Measurements from ENCODE around the gene MSN.

MSN gene

GRCh38 chrX:65769564-65770292 lies 102.3 kb downstream of the MSN start:
- TF ChIP-seq CTCF (IDR thresholded peaks at IDR 0.05; ENCODE audit: low read depth, low read length, missing control alignments), result no peak
- no peak overlapping the region for H3K4me3 ChIP-seq (replicated peaks; ENCODE audit: low read depth, low read length)
- no peak for DNase-seq (ENCODE audit: extremely low read depth, low read depth)

GRCh38 chrX:65772842-65773241 lies 105.4 kb downstream of the MSN start:
- no peak for DNase-seq (ENCODE audit: extremely low read depth, low read depth)
- H3K4me3 ChIP-seq (replicated peaks; ENCODE audit: low read depth, low read length), result no peak overlapping the region
- no peak for TF ChIP-seq CTCF (IDR thresholded peaks at IDR 0.05; ENCODE audit: low read depth, low read length, missing control alignments)

GRCh38 chrX:65781845-65782244 lies 114.4 kb downstream of the MSN start:
- TF ChIP-seq CTCF (IDR thresholded peaks at IDR 0.05; ENCODE audit: low read depth, low read length, missing control alignments), result no peak

GRCh38 chrX:65783746-65784145 lies 116.3 kb downstream of the MSN start:
- no peak overlapping the region for H3K4me3 ChIP-seq (replicated peaks; ENCODE audit: low read depth, low read length)
- DNase-seq (ENCODE audit: extremely low read depth, low read depth), result no peak
- no peak for TF ChIP-seq CTCF (IDR thresholded peaks at IDR 0.05; ENCODE audit: low read depth, low read length, missing control alignments)

More at GRCh38 chrX:65781845-65782244, 114.4 kb downstream of the MSN start:
- DNase-seq (ENCODE audit: extremely low read depth, low read depth), result no peak
- no peak overlapping the region for H3K4me3 ChIP-seq (replicated peaks; ENCODE audit: low read depth, low read length)

Data from HFF-Myc (cell line).